NAMALWA (cell line): ENCODE measurements around the gene PLCL2.
"Not testable (repeated sequence)": the region's sequence is repeated elsewhere in the genome, so short reads cannot be mapped to it uniquely, and the experiment has no call there.

Source experiments
- DNase-seq: peaks from one replicate; pipeline ENCODE4 v3.0.0-alpha.2; 2015; ENCODE audit warnings: low spot score

The PLCL2 gene

GRCh38 chr3:17075907-17076306 lies 191.2 kb downstream of the PLCL2 start:
- DNase-seq, result no peak

DNA sequence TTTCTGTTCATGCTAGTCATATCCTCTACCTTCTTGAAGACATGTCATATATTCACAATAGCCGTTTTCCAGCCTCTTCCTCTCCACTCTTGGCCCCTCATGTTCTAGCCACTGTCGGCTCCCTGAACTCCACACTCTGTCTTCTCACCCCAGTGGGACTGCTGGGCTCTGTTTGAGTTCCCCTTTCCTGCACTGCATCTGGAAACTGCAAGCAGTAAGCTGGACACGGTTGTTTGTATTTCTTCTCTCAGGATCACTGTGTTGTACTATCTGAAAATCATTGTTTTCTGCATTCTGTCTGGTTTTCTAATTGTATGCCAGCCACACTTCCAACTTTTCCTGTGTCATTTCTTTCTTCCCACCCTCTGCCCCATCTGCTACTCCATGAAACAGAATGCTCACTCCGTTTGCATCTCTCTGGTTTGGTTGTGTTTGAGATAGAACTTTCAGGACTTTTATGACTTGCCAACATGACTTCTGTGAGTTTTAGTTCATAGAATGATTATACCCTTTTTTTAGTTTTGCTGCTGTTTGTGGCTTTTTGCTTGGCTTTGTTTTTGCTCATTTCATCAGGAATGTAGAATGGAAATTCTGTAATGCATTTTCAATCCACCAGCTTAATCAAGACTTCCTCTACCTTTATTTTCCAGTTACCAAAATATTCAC lies 192.3 kb downstream of the PLCL2 start:
- no peak for DNase-seq

DNA sequence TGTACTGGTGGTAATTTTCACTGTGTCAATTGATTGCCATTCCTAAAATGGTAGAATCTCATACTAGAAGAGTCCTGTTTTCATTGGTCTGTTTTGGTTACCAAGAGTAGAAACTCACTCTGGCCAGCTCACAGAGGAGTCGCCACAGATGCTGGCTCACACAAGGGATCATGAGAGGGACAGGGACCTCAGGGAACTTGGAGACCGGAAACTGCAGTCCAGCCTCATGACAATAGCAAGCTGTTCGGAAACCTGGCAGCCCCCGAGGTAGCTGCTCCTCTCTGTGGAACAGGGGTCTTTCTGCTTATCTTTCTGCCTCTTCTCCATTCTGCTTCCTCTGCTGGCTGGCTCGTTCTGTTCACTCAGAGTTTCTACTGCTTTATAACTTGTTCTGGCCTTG lies 192.9 kb downstream of the PLCL2 start:
- DNase-seq, result no peak

DNA sequence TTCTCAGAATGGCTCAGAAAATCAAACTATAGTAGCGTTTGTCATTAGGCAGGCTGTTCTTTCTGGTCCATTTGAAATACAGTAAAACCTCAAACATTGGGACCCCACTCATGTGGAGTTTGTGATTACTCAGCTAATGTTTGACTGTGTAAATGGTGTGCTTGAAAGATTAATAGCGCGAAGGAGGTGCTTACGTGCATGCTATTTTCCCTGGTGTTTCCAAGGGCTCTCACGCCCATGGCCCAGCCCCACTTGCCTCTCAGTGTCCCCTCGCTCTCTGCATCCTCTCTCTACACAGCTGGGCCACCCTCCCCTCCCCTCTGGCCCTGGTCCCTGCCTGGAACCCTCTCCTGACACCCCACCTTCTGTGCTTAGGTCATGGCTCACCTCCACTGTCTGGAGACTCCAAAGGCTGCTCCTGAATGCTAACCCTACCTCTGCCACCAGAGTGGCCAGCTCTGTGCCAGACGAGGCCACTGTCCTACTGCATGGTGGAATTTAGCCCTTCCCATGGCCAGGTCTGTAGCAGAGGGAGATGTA lies 194.2 kb downstream of the PLCL2 start:
- DNase-seq, result no peak

DNA sequence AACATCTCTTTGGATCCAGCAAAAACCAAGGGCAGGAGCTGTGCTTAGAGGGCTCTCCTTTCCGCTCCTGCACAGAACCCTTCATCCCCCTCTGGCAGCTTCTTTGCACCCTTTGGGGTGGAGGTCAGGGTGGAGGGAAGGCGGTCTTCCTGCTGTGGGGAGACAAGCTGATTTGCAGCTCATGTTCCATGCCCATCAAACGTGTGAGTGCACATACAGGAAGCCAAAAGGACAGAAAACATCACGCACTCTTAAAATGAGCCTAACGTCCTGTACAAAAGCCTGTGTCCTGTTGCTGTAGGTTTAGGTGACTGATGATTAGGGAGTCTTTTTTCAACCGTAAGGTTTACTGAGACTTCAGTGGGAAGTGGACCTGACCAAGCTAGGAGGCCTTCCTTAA lies 195.2 kb downstream of the PLCL2 start:
- no peak for DNase-seq

DNA sequence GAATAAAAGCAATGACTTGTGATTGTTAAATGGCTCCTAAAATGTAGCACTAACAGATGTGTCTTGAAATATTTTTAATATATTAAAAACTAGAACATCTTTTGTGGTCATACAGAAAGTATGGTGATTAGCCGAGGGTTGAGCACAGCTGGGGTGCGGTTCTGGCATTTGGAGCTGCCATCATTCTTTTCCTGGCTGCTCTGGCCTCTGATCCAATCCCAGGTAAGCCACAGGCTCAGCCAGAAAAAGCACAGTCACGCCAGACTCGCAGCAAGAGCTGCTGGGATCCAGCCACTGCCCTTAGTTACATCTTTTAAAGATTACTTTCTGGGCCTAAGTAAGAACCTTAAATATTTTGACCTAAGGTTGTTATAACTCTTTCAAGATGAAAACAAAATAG lies 196.8 kb downstream of the PLCL2 start:
- no peak for DNase-seq

DNA sequence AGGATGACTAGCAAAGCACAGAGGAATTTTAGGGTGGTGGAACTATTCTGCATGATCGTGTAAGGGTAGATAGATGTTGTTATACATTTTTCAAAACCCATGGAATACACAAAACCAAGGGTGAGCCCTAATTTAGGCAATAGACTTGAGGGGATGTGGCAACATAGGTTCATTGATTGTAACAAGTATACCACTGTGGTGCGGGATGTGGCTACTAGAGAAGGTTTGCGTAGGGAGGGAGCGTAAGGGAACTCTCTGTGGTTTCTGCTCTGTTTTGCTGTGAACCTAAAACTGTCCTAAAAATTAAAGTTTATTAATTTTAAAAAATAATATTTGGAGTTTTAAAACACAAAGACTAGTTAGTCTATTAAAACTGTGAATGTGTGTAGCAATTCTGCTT lies 202.8 kb downstream of the PLCL2 start:
- no peak for DNase-seq

GRCh38 chr3:17088017-17088416 lies 203.3 kb downstream of the PLCL2 start:
- no peak for DNase-seq

DNA sequence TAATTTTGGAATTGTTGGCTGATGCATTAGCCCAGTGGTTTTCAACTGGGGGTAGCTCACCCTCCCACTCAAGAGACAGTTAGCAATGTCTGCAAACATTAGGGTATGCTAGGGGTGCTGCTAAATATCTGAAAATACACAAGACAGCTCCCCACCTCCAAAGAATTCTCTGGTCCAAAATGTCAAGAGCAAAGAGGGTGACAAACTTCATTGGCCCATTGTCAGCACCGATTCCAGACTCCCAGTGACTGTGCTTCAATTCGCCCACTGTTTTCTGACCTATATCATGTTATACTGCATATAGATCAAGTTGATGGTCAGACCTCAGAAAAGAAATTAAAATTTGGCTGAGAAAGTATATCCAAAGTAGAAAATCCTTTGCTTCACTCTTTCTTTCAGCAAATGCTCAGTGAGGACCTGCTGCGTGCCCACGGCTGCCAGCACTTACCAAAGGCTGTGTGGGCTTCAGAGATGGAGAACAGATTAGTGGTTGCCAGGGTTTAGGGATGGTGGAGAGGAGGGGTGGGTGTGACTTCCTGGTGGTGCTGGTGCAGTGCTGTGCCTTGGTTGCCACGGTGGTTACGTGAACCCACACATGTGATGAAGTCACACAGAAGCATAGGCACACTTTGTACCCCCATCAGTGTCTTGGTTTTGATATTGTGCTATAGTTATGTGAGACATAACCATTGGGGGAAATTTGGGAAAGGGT lies 204.0 kb downstream of the PLCL2 start:
- DNase-seq, result no peak

- no peak for DNase-seq
These were observed 204.6 kb downstream of the PLCL2 start for GRCh38 chr3:17089314-17089700.

- DNase-seq, result no peak
These were observed 205.7 kb downstream of the PLCL2 start for GRCh38 chr3:17090280-17090983.

DNA sequence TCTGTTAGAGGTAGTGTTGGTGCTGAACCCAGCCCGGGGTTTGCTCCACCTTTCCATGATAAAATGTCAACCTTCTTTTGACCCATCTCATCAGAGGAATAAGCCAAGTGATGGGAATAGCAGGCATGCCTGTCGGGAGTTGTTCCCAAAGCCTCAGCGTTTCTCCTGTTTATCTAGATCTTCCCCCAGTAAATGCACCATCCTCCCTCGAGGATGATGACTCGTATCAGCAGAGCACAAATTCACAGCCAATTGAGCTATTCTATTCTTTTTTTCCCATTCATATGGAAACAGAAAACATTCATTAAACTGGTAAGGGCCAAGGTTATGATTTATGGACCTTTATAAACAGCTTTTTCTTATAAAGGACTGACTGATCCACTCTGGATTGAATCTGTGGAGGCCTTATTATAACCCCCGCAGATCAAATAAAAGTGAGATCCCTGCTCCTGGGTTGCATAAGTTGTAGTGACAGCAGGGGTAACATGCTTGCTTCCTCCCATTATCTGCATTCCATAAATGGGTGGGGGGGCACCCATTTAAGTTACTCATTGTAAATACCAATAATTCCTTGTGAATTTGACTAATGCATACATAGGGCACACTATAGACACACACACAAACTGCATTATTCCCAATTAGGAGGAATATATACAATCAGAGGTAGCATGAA lies 207.3 kb downstream of the PLCL2 start:
- no peak for DNase-seq

- no peak for DNase-seq
These were observed 207.8 kb downstream of the PLCL2 start for GRCh38 chr3:17092583-17092933.

DNA sequence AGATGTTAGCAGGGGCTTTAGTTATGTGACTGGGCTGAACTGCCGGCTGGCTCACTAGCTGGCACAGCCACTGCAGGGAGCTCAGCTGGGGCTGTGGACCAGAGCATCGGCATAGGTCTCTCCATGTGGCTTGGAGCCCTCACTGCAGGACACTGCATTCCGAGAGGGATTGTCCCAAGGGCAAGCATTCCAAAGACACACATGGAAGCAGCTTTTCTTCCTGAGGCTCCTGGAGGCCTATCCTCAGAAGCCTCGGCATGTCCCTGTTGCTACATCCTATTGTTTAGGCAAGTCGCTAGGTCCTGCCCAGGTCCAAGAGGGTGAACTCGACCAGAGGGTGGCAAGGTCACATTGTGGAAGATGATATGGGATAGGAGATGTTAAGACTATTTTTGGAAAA lies 209.8 kb downstream of the PLCL2 start:
- DNase-seq, result no peak

DNA sequence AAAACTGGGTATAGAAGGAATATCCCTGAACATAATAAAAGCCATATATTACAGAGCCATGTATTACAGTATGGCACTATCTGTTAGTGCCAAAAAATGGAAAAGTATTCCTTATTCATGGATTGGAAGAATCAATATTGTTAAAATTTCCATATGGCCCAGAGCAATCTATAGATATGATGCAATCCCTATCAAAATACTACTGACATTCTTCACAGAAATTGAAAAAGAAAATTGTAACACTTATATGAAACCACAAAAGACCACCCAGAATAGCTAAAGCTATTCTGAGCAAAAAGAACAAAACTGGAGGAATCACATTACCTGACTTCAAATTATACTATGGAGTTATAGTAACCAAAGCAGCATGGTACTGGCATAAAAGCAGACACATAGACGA lies 218.8 kb downstream of the PLCL2 start:
- no peak for DNase-seq

DNA sequence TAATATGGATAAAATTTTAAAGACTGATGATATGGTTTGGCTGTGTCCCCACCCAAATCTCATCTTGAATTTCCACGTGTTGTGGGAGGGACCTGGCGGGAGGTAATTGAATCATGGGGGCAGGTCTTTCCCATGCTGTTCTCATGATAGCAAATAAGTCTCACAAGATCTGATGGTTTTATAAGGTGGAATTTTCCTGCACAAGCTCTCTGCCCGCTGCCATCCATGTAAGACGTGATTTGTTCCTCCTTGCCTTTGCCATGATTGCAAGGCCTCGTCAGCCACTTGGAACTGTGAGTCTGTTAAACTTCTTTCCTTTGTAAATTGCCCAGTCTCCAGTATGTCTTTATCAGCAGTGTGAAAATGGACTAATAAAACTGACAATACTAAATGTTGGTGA lies 222.0 kb downstream of the PLCL2 start:
- DNase-seq, result not testable (repeated sequence)

GRCh38 chr3:17110660-17111396 lies 226.1 kb downstream of the PLCL2 start:
- no peak for DNase-seq

DNA sequence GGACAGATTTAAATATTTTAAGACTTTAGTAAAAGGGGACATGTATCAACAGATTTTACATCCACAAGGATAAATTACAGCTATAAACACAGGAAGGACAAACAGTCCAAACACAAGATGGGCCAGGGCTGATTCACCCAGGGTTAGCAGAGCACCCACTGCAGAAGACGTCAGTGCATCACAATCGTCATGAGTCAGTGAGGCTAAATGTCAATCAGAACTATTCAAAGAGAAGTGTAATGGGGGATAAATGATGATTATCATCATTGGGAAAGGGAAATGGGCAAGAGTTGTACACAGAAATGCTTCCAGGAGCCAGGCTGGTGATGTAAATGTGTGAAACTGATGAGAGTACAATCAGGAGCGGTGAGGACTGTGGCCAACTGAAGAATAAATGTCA lies 226.8 kb downstream of the PLCL2 start:
- no peak for DNase-seq

DNA sequence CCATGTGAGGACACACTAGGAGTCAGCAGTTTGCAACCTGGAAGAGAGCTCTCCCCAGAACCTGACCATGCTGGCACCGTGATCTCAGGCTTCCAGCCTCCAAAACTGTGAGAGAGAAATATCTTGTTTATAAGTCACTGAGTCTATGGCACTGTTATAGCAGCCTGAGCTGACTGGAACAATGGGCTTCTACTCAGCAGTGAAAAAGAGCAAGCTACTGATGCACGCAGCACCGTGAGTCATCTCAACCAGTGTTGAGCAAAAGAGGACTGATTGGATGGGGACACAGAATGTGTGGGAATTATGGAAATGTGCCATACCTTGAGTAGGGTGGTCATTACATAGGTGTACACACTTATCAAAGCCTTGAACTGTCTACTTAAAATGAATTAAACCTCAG lies 230.4 kb downstream of the PLCL2 start:
- no peak for DNase-seq

GRCh38 chr3:17116007-17116600 lies 231.3 kb downstream of the PLCL2 start:
- no peak for DNase-seq

DNA sequence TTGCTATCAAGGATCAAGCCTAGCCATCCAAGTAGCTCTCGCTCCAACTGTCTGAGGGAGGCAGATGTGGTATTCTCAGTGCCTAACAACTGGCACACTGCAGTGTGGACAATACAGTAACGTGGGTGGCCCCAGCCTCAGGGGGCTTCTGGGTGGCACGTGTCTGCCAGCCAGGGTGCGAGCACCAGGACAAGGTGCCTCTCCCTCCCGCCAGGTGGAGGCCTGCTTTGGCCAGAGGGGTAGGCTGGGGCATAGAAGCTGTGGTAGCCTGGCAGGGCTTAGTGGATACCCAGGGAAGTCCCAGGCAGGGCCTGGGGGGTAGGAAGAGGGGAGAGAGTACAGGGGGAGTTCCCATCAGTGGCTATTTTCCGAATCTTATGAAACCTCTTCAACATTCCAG lies 234.0 kb downstream of the PLCL2 start:
- DNase-seq, result no peak
